HepG2 (cell line): ENCODE results near the gene PLK3.

ENCODE experiments used
- CTCF ChIP-seq: sonication (generic); formaldehyde crosslinking; IDR thresholded peaks from 2 replicates; pipeline ENCODE4 v1.5.0; 2020; ENCODE audit warnings: mild to moderate bottlenecking, missing genetic modification reagents, moderate library complexity
- ETS1 ChIP-seq: sonication (generic); formaldehyde crosslinking; IDR thresholded peaks from 2 replicates; pipeline ENCODE4 v1.4.0; 2020; ENCODE audit warnings: missing genetic modification reagents
- HIC2 ChIP-seq: sonication (generic); formaldehyde crosslinking; IDR thresholded peaks from 2 replicates; pipeline ENCODE4 v1.9.0; 2022; ENCODE audit warnings: low read depth, missing genetic modification reagents
- NFYB ChIP-seq: sonication (generic); formaldehyde crosslinking; IDR thresholded peaks from 2 replicates; pipeline ENCODE4 v1.4.0; 2020; ENCODE audit warnings: missing genetic modification reagents
- RAD21 ChIP-seq: fragments of 450-650 bp; formaldehyde crosslinking; IDR thresholded peaks from 2 replicates; pipeline ENCODE4 v1.5.0; 2020; ENCODE audit warnings: mild to moderate bottlenecking
- TFE3 ChIP-seq: IDR thresholded peaks from 2 replicates; pipeline ENCODE4 v1.6.1; 2016
- ZNF280D ChIP-seq: sonication (generic); formaldehyde crosslinking; IDR thresholded peaks from 2 replicates; pipeline ENCODE4 v1.5.1; 2020; ENCODE audit warnings: mild to moderate bottlenecking, missing genetic modification reagents
- ZNF574 ChIP-seq: sonication (generic); formaldehyde crosslinking; IDR thresholded peaks from 2 replicates; pipeline ENCODE4 v1.4.0; 2020; ENCODE audit warnings: missing genetic modification reagents

GRCh38 chr1:44846985-44847384 is 46.8 kb downstream of the PLK3 start:
- TF ChIP-seq RAD21 (CRISPR knock-in tag) (no peak), ZNF280D (CRISPR knock-in tag) (no peak), TFE3 (CRISPR knock-in tag) (no peak), CTCF (CRISPR knock-in tag) (no peak), ZNF574 (CRISPR knock-in tag) (no peak), NFYB (CRISPR knock-in tag) (no peak), ETS1 (CRISPR knock-in tag) (no peak), HIC2 (CRISPR knock-in tag) (no peak)
